Omental fat pad (tissue), 4 donors: ENCODE measurements around the gene MED14. TPM values are rescaled to one million over a fixed set of nuclear protein-coding genes. Genes with fewer than 3 reads are reported as not detected.

Experiments used
- ATAC-seq: fragments of 150-250 bp; one replicate; pipeline ENCODE4 v1.9.1; 2016; ENCODE audit warnings: mild to moderate bottlenecking, moderate library complexity; ENCODE audit not compliant: low FRiP score
- DNase-seq: peaks from one replicate; pipeline ENCODE4 v3.0.0-alpha.2; 2019; ENCODE audit warnings: low spot score
- total RNA-seq, 4 donors: library from RNA; depleted of rRNA; stranded (reverse); fragments of >200 nt; gene quantifications; one replicate each; pipeline ENCODE4 v1.1.0, GENCODE V29; 2016
- TF ChIP-seq, protein P1 (sequence below), 3 donors: fragments of 450-650 bp; IDR thresholded peaks; one replicate each; pipeline ENCODE4 v1.5.1; 2016 to 2017; ENCODE audit warnings: antibody characterized with exemption in 3 of 3, mild to moderate bottlenecking in 3 of 3, moderate library complexity in 2 of 3

Gene MED14
- total RNA-seq, 4 donors from 2014 or later, result 26.5 to 36.9 (median 32.4) TPM

DNA sequence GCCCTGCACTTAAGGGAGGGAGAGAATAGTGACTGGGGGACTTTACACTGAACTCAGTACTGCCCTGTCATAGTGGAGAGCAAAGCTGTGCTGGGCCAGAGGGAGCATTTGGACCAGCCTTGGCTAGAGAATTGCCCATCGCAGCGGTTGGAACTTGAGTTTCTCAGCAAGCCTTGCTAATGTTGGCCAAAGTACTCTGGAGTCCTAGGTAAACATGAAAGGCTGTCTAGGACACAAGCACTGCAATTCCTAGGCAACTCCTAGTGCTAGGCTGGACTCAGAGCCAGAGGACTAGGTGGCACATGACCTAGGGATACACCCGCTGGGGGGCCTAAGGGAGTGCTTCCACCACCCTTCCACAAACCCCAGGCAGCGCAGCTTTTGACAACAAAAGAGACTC lies 15.0 kb downstream of the MED14 start:
- ATAC-seq (no peak), DNase-seq (no peak)
- TF ChIP-seq, protein P1, sequence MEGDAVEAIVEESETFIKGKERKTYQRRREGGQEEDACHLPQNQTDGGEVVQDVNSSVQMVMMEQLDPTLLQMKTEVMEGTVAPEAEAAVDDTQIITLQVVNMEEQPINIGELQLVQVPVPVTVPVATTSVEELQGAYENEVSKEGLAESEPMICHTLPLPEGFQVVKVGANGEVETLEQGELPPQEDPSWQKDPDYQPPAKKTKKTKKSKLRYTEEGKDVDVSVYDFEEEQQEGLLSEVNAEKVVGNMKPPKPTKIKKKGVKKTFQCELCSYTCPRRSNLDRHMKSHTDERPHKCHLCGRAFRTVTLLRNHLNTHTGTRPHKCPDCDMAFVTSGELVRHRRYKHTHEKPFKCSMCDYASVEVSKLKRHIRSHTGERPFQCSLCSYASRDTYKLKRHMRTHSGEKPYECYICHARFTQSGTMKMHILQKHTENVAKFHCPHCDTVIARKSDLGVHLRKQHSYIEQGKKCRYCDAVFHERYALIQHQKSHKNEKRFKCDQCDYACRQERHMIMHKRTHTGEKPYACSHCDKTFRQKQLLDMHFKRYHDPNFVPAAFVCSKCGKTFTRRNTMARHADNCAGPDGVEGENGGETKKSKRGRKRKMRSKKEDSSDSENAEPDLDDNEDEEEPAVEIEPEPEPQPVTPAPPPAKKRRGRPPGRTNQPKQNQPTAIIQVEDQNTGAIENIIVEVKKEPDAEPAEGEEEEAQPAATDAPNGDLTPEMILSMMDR (IDR thresholded peaks at IDR 0.05), result no peak

DNA sequence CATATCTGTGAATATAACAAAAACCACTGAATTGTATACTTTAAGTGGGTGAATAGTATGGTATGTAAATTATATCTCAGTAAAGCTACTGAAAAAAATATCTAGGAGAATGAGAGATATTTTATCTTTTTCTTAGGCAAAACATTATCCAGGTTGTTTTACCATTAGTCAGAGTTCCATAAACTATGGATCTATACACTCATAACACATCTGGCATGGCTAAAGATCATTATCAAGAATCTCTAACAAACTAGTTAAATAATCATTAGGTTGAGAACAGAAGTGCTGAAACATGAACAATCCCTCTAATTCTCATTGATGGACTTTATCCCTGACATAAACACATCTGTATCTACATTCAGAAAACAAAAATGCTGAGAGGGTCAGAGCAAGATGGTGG lies 15.6 kb downstream of the MED14 start:
- DNase-seq, result no peak
- ATAC-seq, result no peak
- TF ChIP-seq, protein P1 (IDR thresholded peaks at IDR 0.05), result no peak

DNA sequence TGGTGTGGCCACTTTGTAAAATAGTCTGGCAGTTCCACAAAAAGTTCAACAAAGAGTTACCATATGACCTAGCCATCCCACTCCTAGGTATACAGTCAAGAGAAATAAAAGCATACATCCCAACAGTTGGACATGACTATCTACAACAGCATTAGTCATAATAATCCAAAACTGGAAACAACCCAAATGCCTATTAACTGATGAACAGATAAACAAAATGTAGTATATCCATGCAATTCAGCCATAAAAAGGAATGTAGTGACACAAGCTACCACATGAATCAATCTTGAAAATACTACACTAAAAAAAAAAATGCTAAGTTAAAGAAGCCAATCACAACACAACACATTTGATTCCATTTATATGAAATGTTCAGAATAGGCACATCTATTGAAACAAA lies 16.1 kb downstream of the MED14 start:
- no peak for DNase-seq
- TF ChIP-seq, protein P1 (IDR thresholded peaks at IDR 0.05), result no peak
- no peak for ATAC-seq

DNA sequence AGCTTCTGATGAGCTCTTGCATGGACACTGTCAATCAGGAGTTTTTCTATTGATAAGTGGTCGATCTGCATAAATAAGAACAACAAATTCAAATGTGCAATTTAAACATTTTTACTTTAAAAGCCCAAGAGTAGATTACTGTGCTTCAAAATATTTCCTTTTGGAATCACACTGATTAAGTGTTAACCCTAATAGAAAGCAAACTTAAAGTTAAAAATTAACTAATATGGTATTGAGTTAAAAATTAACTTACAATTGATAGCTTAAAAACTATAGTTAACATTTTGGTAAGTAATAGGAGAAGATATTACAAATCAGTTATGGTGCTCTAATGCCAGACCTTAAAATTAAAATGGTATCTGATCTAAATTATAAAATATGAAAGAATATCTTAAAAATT lies 25.9 kb downstream of the MED14 start:
- ATAC-seq, result no peak
- TF ChIP-seq, protein P1 (IDR thresholded peaks at IDR 0.05), result no peak

DNA sequence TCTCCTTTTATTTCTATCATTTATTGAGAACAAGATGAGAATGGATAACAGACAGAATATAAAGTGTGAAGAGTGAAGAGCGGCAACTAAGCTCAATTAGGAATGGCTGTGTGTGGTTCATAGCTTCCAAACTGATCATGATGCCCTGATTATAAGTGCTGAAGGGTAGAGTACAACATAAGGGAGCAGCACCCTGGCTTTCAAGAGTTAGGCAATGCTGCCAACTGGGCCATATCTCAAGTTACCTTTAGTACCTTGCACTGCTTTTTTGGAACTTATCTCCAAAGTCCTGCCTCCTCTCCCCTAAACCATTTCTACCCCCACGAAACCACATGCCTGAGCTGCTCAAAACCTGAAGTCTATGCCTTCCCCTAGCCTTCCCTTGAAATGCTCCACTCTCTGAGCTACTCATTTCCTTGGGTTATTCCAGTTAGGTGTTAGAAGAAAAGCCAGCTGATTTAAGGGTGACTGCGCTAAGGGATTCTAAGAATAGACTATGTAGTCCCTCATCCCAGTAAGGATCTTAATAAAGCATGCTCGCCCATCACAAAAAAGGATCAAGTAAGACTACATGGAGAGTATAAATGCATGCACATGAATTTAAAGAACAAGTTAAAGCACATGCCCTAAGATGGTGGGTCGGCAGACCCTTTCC lies 29.6 kb downstream of the MED14 start:
- DNase-seq, result no peak
- TF ChIP-seq, protein P1 (IDR thresholded peaks at IDR 0.05), result no peak
- ATAC-seq, result no peak

More for the DNA sequence above, 25.9 kb downstream of the MED14 start:
- no peak for DNase-seq

DNA sequence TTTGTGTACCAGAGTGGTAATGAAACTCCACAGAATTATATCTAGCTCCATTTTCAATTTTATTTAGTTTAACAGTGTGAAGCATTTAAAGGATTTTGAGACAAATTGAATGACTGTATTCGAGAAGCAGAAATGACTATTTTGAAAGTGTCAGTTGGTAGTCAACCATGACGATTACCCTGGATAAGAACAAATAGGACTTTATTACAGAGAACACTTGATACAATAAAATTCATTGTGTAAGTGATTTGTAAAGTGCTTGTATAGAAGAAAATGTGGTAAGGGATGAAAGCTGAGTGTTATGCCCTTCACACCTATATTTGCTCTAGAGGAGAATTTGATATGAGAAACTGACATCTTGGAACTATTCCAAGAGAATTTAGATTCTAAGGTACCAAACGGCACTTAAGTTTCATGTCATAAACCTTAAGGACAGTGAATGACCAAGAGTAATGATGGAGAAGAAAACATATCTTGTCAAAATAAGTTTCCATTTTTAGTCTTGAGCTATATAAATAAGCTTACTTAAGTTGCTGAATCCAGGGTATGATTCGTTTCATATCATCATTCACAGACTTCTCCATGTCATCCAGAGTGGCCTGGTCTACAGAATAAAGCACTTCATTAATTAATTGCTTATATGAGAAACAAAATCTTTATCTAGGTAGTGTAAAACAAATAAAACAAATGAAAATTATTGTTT lies 34.6 kb downstream of the MED14 start:
- TF ChIP-seq, protein P1 (IDR thresholded peaks at IDR 0.05), result no peak
- ATAC-seq, result no peak
- DNase-seq, result no peak

DNA sequence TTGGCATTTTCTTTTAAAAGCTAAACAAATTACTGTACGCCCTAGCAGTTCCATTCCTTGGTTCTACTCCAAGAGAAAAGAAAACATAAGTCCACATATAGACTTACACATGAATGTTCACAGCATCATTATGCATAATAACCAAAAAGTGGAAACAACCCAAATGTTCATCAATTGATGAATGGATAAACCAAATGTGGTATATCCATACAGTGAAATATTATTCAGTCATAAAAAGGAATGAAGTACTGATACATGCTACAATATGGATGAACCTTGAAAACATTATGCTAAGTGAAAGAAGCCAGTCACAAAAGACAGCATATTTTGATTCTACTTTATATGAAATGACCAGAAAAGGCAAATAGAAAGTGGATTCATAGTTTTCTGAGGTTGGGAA lies 36.5 kb downstream of the MED14 start:
- TF ChIP-seq, protein P1 (IDR thresholded peaks at IDR 0.05), result no peak
- ATAC-seq, result no peak

More for the DNA sequence above, 36.5 kb downstream of the MED14 start:
- DNase-seq, result no peak
